PFSK-1 (cell line): ENCODE measurements around the gene BRSK2.

ENCODE experiments used
- FOXP2 ChIP-seq: optimal IDR thresholded peaks from 2 replicates; pipeline ENCODE3; 2011; ENCODE audit warnings: borderline replicate concordance, control low read depth, inconsistent platforms; ENCODE audit not compliant: insufficient read depth; ENCODE audit errors: extremely low read length, extremely low read depth
- POLR2AphosphoS5 ChIP-seq: IDR thresholded peaks from 2 replicates; pipeline ENCODE4 v1.6.1; 2012; ENCODE audit warnings: low read depth, mild to moderate bottlenecking, control low read depth, low read length, moderate library complexity
- REST ChIP-seq, 2 experiments: IDR thresholded peaks; 2 replicates each; pipeline versions ENCODE4 v1.6.1 to v1.8.0; 2011 to 2012; ENCODE audit warnings: low read depth in 2 of 2, low read length in 2 of 2, control low read depth in 1 of 2, inconsistent platforms in 1 of 2, mild to moderate bottlenecking in 1 of 2, moderate library complexity in 1 of 2; ENCODE audit not compliant: insufficient read depth in 1 of 2
- SIN3A ChIP-seq: IDR thresholded peaks from 2 replicates; pipeline ENCODE4 v1.6.1; 2012; ENCODE audit warnings: mild to moderate bottlenecking, low read length, moderate library complexity, borderline replicate concordance; ENCODE audit not compliant: insufficient read depth
- TAF1 ChIP-seq: IDR thresholded peaks from 2 replicates; pipeline ENCODE4 v1.6.1; 2012; ENCODE audit warnings: low read length, control low read depth, borderline replicate concordance; ENCODE audit not compliant: insufficient read depth

Gene BRSK2

GRCh38 chr11:1456176-1456575 is 66.4 kb downstream of the BRSK2 start:
- TF ChIP-seq POLR2AphosphoS5 (no peak), FOXP2 (no peak), REST (IDR thresholded peaks at IDR 0.05; ENCODE audit: insufficient read depth in 1 of 2, low read depth in 2 of 2, low read length in 2 of 2) (no peak), SIN3A (no peak), TAF1 (no peak)

GRCh38 chr11:1456596-1457325 is 67.0 kb downstream of the BRSK2 start:
- no peak for TF ChIP-seq SIN3A
- TF ChIP-seq FOXP2 = no peak
- no peak for TF ChIP-seq POLR2AphosphoS5
- TF ChIP-seq REST (IDR thresholded peaks at IDR 0.05; ENCODE audit: insufficient read depth in 1 of 2, low read depth in 2 of 2, low read length in 2 of 2) = no peak
- TF ChIP-seq TAF1 = no peak

GRCh38 chr11:1457326-1457680 is 67.6 kb downstream of the BRSK2 start:
- TF ChIP-seq TAF1 = no peak
- TF ChIP-seq SIN3A = no peak
- no peak for TF ChIP-seq REST (IDR thresholded peaks at IDR 0.05; ENCODE audit: insufficient read depth in 1 of 2, low read depth in 2 of 2, low read length in 2 of 2)
- no peak for TF ChIP-seq FOXP2
- TF ChIP-seq POLR2AphosphoS5 = no peak

- TF ChIP-seq FOXP2 (no peak), TAF1 (no peak), REST (IDR thresholded peaks at IDR 0.05; ENCODE audit: insufficient read depth in 1 of 2, low read depth in 2 of 2, low read length in 2 of 2) (no peak), SIN3A (no peak), POLR2AphosphoS5 (no peak)
These were observed 68.1 kb downstream of the BRSK2 start for GRCh38 chr11:1457856-1458255.
